Measurements from ENCODE around the gene CCDC197. TPM values are rescaled to one million over a fixed set of nuclear protein-coding genes. Genes with fewer than 3 reads are reported as not detected.

The CCDC197 gene
- total RNA-seq, 1 experiment from 2014 or later = not detected

DNA sequence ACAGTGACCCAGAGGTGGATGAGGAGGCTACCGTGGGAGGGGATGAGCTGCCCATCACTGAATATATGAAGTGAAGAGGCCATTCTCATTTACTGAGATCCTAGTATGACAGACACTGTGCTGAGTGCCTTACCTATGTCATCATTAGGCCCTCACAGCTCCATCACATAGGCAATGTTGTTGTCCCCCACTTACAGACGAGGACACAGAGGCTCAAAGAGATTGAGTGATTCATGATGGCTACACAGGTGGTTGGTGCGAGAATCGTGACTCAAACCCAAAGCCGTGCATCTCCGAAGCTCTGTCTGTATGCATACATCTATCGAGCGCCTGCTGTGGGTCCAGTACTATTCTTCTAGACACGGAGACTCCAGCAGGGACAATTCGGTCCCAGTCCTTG lies 5.9 kb upstream of the CCDC197 start (continued):
- TF ChIP-seq, protein P1, sequence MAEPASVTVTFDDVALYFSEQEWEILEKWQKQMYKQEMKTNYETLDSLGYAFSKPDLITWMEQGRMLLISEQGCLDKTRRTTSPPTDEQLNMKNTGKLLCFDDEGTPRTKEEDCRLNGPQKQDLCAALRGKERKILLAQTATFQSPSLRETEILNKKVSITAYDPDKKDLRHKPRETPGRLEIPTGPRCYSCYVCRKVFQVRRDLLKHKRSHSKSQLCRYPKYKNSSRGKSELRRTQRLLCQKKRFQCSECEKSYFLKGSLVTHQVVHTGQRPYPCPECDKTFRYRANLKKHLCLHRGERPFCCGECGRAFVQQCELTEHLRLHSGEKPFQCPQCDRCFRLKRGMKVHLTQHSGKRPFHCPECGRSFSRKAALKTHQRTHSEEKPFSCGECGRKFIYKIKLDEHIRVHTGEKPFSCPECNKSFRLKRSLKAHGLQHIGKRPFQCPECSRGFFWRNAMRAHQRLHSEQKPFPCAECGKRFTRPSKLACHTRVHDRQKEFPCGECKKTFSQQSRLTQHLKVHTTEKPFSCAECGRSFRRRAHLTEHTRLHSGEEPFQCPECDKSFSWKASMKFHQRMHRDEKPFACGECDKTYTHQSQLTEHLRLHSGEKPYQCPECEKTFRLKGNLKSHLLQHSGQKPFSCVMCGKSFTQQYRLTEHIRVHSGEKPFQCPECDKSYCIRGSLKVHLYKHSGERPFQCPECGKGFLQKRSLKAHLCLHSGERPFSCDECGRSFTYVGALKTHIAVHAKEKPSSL (CRISPR knock-in tag; conservative IDR thresholded peaks at IDR 0.05) = no peak
- TF ChIP-seq NFYB (CRISPR knock-in tag; conservative IDR thresholded peaks at IDR 0.05; ENCODE audit: low read depth) (no peak), RELA (CRISPR knock-in tag; IDR thresholded peaks at IDR 0.05; ENCODE audit: borderline replicate concordance) (no peak), FOXJ3 (CRISPR knock-in tag; IDR thresholded peaks at IDR 0.05; ENCODE audit: borderline replicate concordance) (no peak), ESRRA (CRISPR knock-in tag; IDR thresholded peaks at IDR 0.05; ENCODE audit: borderline replicate concordance) (no peak), IRF2 (CRISPR knock-in tag; IDR thresholded peaks at IDR 0.05; ENCODE audit: borderline replicate concordance, low read depth) (no peak), FOXK1 (CRISPR knock-in tag; IDR thresholded peaks at IDR 0.05) (no peak), NR2C2 (CRISPR knock-in tag; IDR thresholded peaks at IDR 0.05) (no peak)
- TF ChIP-seq, protein P2, sequence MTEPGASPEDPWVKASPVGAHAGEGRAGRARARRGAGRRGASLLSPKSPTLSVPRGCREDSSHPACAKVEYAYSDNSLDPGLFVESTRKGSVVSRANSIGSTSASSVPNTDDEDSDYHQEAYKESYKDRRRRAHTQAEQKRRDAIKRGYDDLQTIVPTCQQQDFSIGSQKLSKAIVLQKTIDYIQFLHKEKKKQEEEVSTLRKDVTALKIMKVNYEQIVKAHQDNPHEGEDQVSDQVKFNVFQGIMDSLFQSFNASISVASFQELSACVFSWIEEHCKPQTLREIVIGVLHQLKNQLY (CRISPR knock-in tag; IDR thresholded peaks at IDR 0.05) = no peak
- TF ChIP-seq, protein P3, sequence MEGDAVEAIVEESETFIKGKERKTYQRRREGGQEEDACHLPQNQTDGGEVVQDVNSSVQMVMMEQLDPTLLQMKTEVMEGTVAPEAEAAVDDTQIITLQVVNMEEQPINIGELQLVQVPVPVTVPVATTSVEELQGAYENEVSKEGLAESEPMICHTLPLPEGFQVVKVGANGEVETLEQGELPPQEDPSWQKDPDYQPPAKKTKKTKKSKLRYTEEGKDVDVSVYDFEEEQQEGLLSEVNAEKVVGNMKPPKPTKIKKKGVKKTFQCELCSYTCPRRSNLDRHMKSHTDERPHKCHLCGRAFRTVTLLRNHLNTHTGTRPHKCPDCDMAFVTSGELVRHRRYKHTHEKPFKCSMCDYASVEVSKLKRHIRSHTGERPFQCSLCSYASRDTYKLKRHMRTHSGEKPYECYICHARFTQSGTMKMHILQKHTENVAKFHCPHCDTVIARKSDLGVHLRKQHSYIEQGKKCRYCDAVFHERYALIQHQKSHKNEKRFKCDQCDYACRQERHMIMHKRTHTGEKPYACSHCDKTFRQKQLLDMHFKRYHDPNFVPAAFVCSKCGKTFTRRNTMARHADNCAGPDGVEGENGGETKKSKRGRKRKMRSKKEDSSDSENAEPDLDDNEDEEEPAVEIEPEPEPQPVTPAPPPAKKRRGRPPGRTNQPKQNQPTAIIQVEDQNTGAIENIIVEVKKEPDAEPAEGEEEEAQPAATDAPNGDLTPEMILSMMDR (IDR thresholded peaks at IDR 0.05) = no peak
- TF ChIP-seq, protein P4, sequence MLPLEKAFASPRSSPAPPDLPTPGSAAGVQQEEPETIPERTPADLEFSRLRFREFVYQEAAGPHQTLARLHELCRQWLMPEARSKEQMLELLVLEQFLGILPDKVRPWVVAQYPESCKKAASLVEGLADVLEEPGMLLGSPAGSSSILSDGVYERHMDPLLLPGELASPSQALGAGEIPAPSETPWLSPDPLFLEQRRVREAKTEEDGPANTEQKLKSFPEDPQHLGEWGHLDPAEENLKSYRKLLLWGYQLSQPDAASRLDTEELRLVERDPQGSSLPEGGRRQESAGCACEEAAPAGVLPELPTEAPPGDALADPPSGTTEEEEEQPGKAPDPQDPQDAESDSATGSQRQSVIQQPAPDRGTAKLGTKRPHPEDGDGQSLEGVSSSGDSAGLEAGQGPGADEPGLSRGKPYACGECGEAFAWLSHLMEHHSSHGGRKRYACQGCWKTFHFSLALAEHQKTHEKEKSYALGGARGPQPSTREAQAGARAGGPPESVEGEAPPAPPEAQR (CRISPR knock-in tag; IDR thresholded peaks at IDR 0.05) = no peak

DNA sequence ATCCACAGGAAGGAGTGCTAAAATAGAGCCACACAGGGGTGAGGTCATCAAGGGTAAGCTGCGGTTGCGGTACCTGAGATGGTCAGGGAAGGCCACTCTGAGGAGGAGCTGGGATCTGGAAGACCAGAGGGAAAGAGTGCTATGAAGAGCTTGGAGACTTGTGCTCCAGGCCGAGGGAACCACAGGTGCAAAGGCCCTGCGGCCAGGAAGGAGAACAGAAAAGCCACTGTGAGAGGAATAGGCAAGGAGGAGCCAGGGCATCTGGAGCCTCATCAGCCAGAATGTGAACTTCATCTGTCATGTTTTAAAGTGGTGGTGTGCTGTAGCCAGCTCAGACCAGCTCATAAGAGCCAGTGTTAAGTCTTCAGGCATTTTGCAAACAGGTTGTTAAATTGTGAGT lies 5.5 kb upstream of the CCDC197 start:
- ATAC-seq = no peak
- H3K27ac Mint-ChIP-seq = no peak overlapping the region

More for the DNA sequence above, 5.5 kb upstream of the CCDC197 start:
- Mint-ChIP-seq H3K36me3 (no peaks in the 10 kb centered on the region), H3K4me1 (peaks cover 11% of the 10 kb centered on the region), H3K4me3 (no peak overlapping the region), H3K9me3 (no peaks in the 10 kb centered on the region), H3K27me3 (ENCODE audit: low read depth) (no peaks in the 10 kb centered on the region; the same call in 1 of the 2 replicates)
- POLR2A ChIA-PET = no interaction called here
- TF ChIP-seq NR2C2 (CRISPR knock-in tag; IDR thresholded peaks at IDR 0.05) (no peak), MYBL2 (CRISPR knock-in tag; IDR thresholded peaks at IDR 0.05) (no peak), ATF1 (CRISPR knock-in tag; IDR thresholded peaks at IDR 0.05) (no peak), NR1H2 (CRISPR knock-in tag; IDR thresholded peaks at IDR 0.05) (no peak), SOX15 (CRISPR knock-in tag; IDR thresholded peaks at IDR 0.05) (no peak), KAT7 (CRISPR knock-in tag; IDR thresholded peaks at IDR 0.05; ENCODE audit: borderline replicate concordance) (no peak), ZNF671 (CRISPR knock-in tag; IDR thresholded peaks at IDR 0.05) (no peak), SP1 (CRISPR knock-in tag; conservative IDR thresholded peaks at IDR 0.05) (no peak), ZNF263 (CRISPR knock-in tag; IDR thresholded peaks at IDR 0.05; ENCODE audit: low read depth) (no peak)
- TF ChIP-seq, protein P5, sequence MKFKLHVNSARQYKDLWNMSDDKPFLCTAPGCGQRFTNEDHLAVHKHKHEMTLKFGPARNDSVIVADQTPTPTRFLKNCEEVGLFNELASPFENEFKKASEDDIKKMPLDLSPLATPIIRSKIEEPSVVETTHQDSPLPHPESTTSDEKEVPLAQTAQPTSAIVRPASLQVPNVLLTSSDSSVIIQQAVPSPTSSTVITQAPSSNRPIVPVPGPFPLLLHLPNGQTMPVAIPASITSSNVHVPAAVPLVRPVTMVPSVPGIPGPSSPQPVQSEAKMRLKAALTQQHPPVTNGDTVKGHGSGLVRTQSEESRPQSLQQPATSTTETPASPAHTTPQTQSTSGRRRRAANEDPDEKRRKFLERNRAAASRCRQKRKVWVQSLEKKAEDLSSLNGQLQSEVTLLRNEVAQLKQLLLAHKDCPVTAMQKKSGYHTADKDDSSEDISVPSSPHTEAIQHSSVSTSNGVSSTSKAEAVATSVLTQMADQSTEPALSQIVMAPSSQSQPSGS (CRISPR knock-in tag; IDR thresholded peaks at IDR 0.05; ENCODE audit: borderline replicate concordance, low read depth) = no peak
- TF ChIP-seq, protein P6, sequence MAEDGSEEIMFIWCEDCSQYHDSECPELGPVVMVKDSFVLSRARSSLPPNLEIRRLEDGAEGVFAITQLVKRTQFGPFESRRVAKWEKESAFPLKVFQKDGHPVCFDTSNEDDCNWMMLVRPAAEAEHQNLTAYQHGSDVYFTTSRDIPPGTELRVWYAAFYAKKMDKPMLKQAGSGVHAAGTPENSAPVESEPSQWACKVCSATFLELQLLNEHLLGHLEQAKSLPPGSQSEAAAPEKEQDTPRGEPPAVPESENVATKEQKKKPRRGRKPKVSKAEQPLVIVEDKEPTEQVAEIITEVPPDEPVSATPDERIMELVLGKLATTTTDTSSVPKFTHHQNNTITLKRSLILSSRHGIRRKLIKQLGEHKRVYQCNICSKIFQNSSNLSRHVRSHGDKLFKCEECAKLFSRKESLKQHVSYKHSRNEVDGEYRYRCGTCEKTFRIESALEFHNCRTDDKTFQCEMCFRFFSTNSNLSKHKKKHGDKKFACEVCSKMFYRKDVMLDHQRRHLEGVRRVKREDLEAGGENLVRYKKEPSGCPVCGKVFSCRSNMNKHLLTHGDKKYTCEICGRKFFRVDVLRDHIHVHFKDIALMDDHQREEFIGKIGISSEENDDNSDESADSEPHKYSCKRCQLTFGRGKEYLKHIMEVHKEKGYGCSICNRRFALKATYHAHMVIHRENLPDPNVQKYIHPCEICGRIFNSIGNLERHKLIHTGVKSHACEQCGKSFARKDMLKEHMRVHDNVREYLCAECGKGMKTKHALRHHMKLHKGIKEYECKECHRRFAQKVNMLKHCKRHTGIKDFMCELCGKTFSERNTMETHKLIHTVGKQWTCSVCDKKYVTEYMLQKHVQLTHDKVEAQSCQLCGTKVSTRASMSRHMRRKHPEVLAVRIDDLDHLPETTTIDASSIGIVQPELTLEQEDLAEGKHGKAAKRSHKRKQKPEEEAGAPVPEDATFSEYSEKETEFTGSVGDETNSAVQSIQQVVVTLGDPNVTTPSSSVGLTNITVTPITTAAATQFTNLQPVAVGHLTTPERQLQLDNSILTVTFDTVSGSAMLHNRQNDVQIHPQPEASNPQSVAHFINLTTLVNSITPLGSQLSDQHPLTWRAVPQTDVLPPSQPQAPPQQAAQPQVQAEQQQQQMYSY (CRISPR knock-in tag; IDR thresholded peaks at IDR 0.05) = no peak
- TF ChIP-seq, protein P7, sequence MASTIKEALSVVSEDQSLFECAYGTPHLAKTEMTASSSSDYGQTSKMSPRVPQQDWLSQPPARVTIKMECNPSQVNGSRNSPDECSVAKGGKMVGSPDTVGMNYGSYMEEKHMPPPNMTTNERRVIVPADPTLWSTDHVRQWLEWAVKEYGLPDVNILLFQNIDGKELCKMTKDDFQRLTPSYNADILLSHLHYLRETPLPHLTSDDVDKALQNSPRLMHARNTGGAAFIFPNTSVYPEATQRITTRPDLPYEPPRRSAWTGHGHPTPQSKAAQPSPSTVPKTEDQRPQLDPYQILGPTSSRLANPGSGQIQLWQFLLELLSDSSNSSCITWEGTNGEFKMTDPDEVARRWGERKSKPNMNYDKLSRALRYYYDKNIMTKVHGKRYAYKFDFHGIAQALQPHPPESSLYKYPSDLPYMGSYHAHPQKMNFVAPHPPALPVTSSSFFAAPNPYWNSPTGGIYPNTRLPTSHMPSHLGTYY (CRISPR knock-in tag; IDR thresholded peaks at IDR 0.05) = no peak
- TF ChIP-seq, protein P8, sequence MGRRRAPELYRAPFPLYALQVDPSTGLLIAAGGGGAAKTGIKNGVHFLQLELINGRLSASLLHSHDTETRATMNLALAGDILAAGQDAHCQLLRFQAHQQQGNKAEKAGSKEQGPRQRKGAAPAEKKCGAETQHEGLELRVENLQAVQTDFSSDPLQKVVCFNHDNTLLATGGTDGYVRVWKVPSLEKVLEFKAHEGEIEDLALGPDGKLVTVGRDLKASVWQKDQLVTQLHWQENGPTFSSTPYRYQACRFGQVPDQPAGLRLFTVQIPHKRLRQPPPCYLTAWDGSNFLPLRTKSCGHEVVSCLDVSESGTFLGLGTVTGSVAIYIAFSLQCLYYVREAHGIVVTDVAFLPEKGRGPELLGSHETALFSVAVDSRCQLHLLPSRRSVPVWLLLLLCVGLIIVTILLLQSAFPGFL (CRISPR knock-in tag; IDR thresholded peaks at IDR 0.05; ENCODE audit: borderline replicate concordance) = no peak
- CTCF ChIA-PET = interaction anchor here (1.8 to 4.1 kb wide), 2 partner anchors 10 to 52 kb away, joined by 7 to 35 read pairs; no protein-coding TSS in a partner anchor
- DNase-seq (ENCODE audit: low spot score) = no peak

All from WTC11 (cell line).